HG02981 (cell line): ENCODE results near the gene SMTNL2.
"Not testable (repeated sequence)": the region's sequence is repeated elsewhere in the genome, so short reads cannot be mapped to it uniquely, and the experiment has no call there.

Experiments
- ATAC-seq: cut with Tn5 transposase; IDR thresholded peaks from one replicate; pipeline ENCODE4 v1.9.1; 2021; ENCODE audit warnings: mild to moderate bottlenecking, moderate library complexity; ENCODE audit not compliant: unreplicated experiment

Gene SMTNL2

DNA sequence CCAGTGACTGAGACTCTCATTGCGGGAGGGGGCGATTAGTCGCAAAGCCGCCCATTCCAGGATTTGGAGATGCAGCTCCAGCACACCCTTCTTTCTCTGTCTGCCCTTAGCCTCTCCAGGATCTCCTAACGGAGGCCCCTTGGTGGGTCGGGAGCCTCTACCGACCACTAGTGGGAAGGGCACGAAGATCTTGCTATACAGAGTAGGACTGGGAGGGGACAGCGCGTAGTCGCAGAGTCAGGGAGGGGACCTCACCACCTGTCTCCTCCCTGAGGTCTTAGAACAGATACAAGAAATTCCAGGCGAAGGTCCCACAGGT, 588 bp upstream of the SMTNL2 start:
- ATAC-seq = no peak

DNA sequence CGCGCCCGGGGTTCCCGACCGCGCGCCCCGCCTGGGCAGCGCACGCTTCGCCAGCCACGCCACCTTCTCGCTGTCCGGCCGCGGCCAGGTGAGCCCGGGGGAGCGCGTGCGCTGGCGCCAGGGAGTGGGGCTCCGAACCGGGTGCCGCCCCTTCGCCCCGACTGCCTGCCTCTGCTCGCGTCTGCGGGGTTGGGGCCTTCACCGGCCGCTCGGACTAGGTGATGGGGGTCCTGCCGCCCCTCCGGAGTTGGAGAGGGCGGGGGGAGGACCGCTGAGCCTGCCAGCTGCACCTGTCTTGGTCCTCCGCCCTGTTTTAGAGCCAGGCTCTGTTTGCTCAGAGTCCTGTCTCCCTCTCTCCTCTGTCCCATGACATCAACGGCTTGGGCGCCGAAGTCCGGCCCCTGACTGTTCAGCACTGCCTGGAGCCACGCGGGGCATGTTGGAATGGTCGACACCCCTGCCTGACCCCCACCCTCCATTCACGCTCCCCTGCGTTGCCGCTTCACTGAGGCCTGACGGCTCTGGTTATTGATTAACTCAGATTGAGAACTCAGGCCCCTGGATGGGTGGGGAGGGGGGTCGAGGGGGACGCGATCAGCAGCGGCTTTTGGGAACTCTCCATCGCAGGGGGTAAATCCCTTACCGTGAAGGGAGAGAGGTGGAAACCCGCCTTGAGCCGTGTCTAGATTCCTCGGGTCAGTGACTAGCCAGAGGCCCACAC, 748 bp downstream of the SMTNL2 start:
- no peak for ATAC-seq

DNA sequence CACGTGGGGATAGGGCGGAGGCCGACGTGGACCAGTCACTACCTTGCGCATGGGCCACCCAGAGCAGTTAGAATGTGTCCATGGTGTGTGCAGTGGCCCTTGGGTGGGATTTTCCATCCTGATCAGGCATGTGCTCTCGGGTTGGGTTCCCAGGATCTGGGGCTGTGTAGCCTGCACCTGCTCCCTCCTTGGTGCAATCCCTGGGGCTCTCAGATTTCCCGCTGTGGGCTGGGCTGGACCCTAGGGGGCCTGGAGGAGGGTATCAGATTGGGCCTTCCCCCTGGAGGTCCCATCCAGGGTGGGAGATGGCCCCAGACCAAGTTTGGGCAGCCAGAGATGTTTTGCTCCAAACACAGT, 1.3 kb downstream of the SMTNL2 start:
- ATAC-seq = no peak

DNA sequence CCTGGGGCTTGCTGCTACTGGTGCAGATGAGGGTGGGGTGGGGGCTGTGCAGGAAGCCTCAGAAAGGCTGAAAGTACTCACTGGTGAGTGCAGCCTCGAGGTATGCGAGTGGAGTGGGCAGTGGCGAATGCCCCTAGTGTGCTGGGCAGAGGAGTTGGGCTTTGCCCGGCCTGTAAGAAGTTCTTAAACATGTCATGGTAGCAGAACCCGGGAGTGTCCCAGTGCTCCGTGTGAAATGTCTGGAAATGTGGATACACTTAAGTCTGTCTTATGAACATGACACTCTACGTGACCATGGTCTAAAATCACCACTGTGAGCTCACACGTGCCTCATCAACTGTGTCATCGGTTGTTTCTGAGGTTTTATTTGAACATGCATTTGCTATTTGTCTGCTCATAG, 1.7 kb downstream of the SMTNL2 start:
- no peak for ATAC-seq

DNA sequence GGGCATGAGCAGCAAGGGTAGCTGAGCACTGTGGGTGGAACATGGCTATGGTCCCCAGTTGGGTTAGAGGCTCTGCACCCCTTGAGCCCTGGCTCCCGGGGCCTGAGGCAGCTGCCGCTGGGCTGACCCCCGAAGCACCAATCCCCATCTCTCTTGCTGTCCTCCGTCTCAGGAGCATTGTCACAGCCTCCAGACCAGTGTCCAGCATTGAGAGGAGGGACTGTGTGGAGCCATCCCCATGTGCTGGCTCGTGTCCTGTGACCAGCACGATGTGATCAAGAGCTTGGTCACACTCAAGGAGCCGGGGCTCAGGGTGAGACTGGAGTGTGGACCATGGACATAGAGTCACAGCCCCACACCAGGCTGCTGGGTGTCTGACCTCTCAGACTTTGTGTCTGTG, 2.9 kb downstream of the SMTNL2 start:
- ATAC-seq = no peak

DNA sequence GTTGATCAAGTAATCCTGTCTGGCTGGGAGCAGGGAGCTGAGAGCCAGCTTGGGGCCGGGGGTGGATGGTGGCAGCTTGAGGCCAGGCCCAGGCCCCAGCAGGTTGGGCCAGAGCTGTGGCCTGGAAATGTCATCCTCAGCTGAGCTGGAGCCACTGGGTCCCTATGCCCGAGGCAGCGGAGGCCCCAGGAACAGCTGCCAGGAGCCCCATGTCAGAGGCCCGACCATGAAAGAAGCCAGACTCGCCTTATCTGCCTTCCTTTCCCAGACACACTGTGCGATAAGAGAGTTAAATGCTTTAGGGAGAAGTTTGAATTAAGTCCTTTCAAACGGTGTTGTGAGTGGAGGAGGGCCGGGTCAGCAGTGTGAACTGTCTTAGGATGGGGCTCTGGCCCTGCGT, 3.5 kb downstream of the SMTNL2 start:
- ATAC-seq = no peak

DNA sequence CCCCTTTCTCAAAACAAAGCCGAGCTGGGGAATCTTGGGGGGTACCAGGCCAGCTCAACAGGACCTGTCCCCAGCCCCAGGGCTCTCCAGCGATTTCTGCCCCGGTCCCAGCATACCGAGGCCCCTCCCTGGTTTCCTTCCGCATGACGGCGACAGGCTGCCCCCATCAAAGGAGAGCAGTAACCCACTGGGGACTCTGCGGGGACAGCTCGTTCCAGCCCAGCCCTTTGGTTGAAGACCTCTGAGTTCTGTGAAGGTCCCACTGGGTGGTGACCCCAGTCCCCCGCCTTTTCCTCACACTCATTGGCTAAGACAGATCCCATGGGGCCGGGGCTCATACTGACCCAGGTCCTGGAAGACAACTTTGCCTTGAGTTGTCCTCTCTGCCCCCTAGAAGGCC, 4.1 kb downstream of the SMTNL2 start:
- no peak for ATAC-seq

DNA sequence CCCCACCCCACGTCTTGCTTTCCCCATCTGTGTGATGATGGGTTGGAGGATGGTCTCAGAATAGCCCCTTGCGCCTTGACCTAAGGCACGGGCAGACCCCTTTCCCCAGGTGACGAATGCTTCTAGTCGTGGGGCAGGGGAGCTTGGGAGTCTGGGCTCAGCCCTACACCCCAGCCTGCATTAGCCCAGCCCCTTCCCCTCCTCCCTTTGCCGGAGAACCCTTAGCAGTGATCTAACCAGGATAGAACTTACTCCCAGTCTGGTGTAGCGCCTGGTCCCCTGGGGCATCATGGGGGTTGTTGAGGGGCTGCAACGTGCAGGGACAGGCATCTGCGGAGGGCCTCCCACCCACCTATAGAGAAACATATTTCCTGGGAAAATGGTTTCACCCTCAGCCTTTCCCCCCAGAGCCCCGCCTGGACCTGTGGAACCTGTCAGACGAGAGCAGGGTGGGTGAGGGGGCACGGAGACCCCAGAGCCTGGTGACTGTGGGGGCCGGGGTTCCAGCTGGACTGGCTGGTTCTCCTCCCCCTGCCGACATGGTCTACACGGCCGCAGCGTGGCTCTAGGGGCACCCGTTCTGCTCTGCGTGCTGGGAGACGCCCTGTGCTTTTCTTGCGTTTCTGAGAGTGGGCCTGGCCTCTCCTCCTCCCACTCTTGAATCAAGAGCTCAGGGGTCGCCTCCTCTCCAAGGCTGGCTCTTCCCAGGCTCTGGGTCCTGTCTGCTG, 4.7 kb downstream of the SMTNL2 start:
- no peak for ATAC-seq

DNA sequence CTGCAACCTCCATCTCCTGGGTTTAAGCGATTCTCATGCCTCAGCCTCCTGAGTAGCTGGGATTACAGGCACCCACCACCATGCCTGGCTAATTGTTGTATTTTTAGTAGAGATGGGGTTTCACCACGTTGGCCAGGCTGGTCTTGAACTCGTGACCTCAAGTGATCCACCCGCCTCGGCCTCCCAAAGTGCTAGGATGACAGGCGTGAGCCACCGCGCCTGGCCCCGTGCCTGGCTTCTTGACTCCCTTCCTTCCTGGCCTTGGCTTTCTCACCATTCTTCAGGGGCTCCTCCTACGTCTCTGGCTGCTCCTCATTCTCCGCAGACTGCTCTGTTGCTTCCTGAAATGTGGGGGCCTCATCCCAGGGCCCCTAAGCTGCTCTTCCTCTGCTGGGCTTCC, 5.7 kb downstream of the SMTNL2 start:
- not testable (repeated sequence) for ATAC-seq

DNA sequence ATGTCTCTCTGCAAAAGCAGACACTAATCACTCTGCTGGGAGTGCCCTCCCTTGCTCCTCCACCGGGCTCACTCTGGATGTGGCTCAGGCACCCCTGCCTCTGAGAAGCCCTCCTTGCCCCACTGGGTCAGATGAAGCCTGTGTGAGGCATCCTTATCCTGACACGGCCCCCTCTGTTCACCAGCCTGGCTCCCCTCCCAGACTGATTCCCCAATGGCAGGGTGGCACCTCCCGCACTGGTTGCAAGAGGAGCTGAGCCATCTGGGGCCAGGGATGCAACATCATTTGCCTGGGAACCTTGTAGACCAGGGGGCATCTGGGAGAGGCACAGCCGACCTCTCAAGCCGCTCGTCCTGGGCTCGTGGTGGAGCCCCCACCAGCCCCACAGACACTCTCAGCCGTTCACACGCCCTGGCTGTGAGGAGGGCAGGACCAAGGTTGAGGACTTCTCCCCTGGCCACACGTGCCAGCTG, 6.7 kb downstream of the SMTNL2 start:
- ATAC-seq = no peak

DNA sequence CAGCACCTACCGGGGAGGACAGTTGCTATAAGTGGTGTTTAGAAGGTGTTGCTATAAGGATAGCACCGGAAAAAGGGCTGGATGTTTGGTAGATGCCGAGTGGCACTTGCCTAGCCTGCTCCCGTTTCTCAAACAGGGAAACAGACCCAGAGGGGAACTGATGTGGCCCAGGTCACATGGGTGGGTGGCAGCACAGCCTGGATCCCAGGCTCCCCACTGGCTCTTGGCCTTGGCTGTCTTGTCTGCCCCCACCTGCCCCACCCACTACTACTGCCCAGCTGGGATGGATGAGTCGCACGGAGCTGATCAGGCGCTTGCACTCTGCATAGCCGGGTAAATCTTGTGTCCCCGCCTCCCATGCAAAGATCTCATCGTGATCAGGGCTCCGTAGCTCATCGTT, 7.2 kb downstream of the SMTNL2 start:
- ATAC-seq = no peak

DNA sequence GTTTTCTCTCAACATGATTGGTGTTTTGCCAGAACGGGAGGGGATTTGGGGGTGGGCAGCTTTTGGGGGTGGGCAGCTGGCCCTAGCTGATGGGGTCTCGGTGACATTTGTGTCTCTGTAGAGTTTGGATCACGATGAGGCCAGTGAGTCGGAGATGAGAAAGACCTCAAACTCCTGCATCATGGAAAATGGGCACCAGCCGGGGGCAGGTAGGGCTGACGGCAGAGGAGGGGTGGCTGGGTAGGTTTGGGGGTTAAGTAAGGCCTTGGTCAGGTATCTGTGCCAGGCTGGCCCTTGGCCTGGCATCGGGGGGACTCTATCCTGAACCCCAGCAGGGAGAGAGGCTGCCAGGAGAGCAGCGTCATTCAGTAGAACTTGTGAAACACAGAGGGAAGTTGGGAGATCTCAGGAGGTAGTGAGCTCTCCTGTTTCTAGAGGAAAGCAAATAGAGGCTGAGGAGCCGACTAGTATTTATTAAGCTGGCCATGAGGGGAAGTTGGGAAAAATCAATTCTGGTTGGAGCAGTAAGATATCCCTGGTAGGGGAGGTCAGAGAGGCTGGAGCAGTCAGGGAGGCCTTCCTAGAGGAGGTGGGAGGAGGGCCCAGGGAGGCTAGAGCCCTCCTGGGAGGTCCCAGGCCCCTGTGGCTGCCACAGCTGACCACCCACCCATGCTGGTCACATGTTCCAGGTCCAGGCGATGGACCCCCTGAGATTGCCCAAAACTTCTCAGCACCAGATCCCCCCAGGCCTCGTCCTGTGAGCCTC, 8.1 kb downstream of the SMTNL2 start:
- no peak for ATAC-seq

DNA sequence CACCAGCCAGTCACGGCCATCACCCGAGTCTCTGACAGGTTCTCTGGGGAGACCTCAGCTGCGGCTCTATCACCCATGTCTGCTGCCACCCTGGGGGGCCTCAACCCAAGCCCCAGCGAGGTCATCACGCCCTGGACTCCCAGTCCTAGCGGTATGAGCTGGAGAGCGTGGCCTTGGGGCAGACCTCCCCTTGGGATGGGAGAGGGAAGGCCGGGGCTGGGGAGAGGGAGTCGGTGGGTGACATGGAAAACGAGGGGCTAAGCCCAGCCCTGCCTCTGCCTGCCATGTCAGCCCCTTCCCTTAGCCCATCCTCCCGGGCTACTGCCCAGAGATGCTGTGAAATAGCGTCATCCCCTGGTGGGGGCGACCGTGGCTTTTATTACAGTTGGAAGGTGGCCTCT, 8.7 kb downstream of the SMTNL2 start:
- no peak for ATAC-seq

DNA sequence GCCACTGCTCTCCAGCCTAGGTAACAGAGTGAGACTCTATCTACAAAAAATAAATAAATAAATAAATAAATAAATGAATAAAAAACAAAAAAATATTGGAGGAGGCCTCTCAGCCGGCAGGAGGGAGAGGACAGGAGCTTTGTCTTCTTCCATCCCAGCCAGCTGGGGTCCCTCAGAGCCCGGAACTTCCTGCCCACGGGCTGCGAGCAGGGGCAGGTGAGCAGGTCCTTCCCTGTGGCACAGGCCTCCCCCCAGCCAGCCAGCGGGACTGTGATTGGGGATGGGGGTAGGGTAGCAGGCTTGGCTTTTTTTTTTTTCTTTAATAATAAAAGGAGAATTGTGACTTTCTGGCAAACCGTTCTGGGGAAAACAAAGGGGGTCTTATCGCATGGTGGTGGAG, 10.1 kb downstream of the SMTNL2 start:
- no peak for ATAC-seq

DNA sequence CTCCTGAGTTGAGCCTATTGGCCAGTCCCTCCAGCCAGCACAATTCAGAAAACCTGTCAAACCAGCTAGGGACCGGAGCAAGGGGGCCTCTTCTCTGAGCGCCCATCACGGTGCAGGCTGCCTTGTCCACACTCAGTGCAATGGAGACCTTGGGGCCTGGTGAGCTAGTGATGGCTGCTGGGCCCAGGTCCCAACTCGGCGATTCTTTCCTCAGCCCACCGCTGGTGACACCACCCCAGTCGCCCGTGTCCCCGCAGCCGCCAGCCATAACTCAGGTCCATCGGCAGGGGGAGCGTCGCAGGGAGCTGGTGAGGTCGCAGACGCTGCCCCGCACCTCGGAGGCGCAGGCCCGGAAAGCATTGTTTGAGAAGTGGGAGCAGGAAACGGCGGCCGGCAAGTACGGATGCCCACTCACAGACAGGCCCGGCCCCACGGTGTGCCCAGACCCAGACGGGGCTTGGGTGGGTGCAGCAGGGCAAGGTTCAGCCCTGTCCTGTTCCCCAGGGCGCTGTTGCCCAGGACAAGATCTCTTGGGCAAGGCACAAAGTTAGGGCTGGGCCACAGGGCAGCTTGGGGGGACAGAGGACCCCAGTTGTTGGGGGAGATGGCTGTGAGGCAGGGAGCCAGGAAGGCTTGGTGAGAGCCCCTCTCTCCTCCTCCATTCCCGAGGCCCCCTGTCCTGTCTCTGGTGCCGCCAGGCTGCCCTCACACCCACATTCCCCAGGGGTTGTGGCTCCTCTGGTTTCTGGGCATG, 10.8 kb downstream of the SMTNL2 start:
- no peak for ATAC-seq

DNA sequence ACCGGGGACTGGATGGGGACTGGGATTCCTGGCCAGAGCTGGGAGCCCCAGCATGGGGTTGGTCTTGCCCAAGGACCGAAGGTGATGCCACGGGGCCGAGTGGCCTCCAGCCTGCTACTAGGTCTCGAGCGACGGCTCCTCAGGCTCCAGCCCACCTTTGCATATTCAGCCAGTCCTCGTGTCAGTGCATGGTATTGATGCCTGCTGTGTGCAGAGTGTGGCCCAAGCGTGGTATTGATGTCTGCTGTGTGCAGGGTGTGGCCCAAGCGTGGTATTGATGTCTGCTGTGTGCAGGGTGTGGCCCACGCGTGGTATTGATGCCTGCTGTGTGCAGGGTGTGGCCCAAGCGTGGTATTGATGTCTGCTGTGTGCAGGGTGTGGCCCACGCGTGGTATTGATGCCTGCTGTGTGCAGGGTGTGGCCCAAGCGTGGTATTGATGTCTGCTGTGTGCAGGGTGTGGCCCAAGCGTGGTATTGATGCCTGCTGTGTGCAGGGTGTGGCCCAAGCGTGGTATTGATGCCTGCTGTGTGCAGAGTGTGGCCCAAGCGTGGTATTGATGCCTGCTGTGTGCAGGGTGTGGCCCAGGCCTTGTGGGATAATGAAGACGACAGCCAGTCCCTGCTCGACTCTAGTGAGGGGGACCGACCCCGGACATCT, 11.5 kb downstream of the SMTNL2 start:
- not testable (repeated sequence) for ATAC-seq

DNA sequence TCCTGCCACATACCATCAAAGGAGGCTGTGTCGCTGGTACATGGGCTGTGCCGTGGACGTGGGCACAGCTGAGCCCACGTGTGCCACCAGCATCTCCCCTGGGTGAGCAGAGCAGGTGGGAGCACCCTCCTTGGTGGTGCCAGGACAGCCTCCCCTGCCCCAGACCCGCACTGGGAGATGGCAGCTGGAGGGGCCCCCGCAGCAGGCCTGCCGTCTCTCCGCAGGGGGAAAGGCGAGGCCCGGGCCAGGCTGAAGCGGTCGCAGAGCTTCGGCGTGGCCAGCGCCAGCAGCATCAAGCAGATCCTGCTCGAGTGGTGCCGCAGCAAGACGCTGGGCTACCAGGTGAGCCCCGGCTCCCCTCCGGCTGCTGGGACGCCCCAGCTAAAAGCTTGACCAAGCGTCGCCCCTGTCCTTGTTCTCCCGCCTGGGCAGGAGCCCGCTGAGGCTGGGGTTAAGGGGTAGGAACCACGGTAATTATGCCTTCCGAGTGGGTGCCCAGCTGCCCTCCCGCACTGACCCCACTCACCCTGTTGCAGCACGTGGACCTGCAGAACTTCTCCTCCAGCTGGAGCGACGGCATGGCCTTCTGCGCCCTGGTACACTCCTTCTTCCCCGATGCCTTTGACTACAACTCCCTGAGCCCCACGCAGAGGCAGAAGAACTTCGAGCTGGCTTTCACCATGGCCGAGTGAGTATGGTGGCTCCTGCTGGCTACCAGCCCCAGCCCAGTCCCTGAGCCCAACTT, 12.5 kb downstream of the SMTNL2 start:
- ATAC-seq = no peak

DNA sequence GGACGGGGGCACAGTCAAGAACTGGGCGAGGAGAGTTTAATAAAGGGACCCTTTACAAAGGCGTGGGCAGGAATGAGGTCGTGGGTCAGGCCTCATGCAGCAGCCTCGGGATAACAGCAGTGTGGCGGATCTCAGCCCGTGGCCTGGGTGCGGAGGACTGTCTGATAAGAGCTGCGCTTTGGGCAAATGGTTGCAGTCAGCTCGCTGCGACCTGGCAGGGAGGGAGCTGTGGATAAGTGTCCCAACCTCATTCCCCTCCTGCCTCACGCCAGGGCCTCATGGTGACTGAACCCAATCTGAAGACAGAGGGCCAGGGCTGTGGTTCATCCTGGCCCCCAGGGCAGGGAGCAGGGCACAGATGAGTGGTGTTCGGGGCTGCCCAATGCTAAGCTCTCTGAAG, 13.6 kb downstream of the SMTNL2 start:
- ATAC-seq = no peak

DNA sequence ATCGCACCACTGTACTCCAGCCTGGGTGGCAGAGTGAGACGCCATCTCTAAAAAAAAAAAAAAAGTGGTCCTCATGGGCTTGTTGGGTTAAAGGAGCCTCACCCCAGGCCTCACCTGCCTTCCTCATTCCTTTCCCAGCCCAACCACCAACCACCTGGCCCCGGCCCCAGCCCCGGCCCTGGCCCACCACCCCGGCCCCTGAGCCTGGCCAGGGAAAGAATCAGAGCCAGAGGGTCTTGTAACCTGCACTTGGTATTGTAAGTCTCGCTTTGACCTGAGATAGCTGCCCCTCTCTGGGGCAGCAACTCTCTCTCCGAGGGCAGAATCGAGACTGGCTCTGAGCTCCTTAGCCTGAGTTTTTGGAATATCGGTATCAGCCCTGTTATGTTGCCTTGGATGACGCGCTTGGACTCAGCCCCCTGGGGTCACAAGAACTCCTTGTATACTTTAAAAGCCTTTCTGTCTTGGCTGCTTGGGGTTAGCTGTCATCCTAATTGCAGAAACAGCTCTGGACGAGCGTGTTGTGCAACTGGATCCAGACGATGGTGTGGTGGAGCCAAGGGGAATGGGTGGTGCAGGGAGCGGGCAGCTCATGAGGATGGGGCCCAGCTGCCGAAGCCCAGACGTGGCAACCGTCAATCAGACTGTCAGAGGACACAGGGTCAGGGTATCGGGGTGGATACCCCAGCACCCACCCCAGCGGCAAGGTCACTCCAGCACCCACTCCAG, 14.6 kb downstream of the SMTNL2 start:
- ATAC-seq = no peak
